HepG2 (cell line): ENCODE results near the gene SLC8A2. TPM values are rescaled to one million over a fixed set of nuclear protein-coding genes. Genes with fewer than 3 reads are reported as not detected.
A peak's percentile ranks its signal among the peaks of the same experiment; 100 is the strongest.

Source experiments
- ATAC-seq: fragments of 200-7000 bp; cut with Tn5 transposase; 3 replicates; pipeline ENCODE4 v1.9.1; 2020; ENCODE audit warnings: mild to moderate bottlenecking, moderate library complexity
- BruUV-seq: library from RNA; stranded (reverse); fragments of 400-500 nt; replicated peaks from 2 replicates; lab custom pipeline; 2021; lab: Mats Ljungman, UMichigan
- CTCF ChIA-PET: fragments of 300-600 bp; formaldehyde crosslinking; extraction: SDS; loops from one replicate; lab custom pipeline; 2021; ENCODE audit warnings: low total read pairs, inconsistent platforms, low intra/inter-chr PET ratio; lab: Yijun Ruan, JAX
- POLR2A ChIA-PET: fragments of 350-600 bp; sonication (Branson Sonifier 250); formaldehyde crosslinking; loops from one replicate; lab custom pipeline; 2020; ENCODE audit warnings: antibody characterized with exemption, inconsistent platforms; lab: Yijun Ruan, JAX
- DNase-seq: peaks from one replicate; pipeline ENCODE4 v3.0.0-alpha.2; 2015; ENCODE audit warnings: low spot score
- FAIRE-seq: peaks from 3 replicates; lab custom pipeline; 2011; peaks lifted over from hg19 to GRCh38; lab: Jason Lieb, UNC
- H2AFZ ChIP-seq: one replicate; pipeline ENCODE4 v1.6.1; 2011; ENCODE audit warnings: low read length, inconsistent platforms
- H3K27ac ChIP-seq: fragments of 300-600 bp; 3 replicates; pipeline ENCODE4 v1.8.0; 2011; ENCODE audit warnings: mixed run types, mild to moderate bottlenecking, mixed read lengths, low read length, inconsistent platforms; ENCODE audit not compliant: insufficient read depth; ENCODE audit errors: extremely low read length
- H3K27me3 ChIP-seq, 2 experiments: fragments of 200-600 bp in 1 of 2; 2 replicates in 1 of 2; 3 replicates in 1 of 2; pipeline versions ENCODE4 v1.6.0 to v1.8.0; 2011; ENCODE audit warnings: low read length in 2 of 2, mild to moderate bottlenecking in 2 of 2, moderate library complexity in 2 of 2, inconsistent platforms in 1 of 2; ENCODE audit not compliant: insufficient read depth in 2 of 2, control insufficient read depth in 1 of 2
- H3K36me3 ChIP-seq, 2 experiments: fragments of 200-600 bp in 1 of 2; replicated peaks in 1 of 2; 2 replicates in 1 of 2; 3 replicates in 1 of 2; pipeline versions ENCODE4 v1.5.1 to v1.8.0; 2011; ENCODE audit warnings: low read length in 2 of 2, inconsistent platforms in 1 of 2; ENCODE audit not compliant: insufficient read depth in 2 of 2, control insufficient read depth in 1 of 2
- H3K4me1 ChIP-seq: 2 replicates; pipeline ENCODE4 v1.5.1; 2012; ENCODE audit warnings: low read length, inconsistent platforms; ENCODE audit not compliant: insufficient read depth
- H3K4me2 ChIP-seq: 2 replicates; pipeline ENCODE4 v1.6.0; 2011; ENCODE audit warnings: low read depth, low read length, inconsistent platforms
- H3K4me3 ChIP-seq, 3 experiments: fragments of 200-600 bp in 1 of 3; sonication (generic), shearing (Covaris generic) in 1 of 3; replicated peaks in 1 of 3; 2 replicates each; pipeline ENCODE4 v1.5.1; 2011 to 2016; ENCODE audit warnings: low read length in 3 of 3, inconsistent platforms in 2 of 3, low read depth in 2 of 3, mild to moderate bottlenecking in 2 of 3, control low read depth in 1 of 3, mixed read lengths in 1 of 3; ENCODE audit not compliant: insufficient read depth in 1 of 3
- H3K79me2 ChIP-seq: one replicate; pipeline ENCODE4 v1.6.1; 2011; ENCODE audit warnings: low read length, inconsistent platforms; ENCODE audit not compliant: insufficient read depth
- H3K9ac ChIP-seq: 2 replicates; pipeline ENCODE4 v1.6.0; 2011; ENCODE audit warnings: mild to moderate bottlenecking, low read depth, low read length, inconsistent platforms; ENCODE audit not compliant: insufficient read depth
- H3K9me3 ChIP-seq: 2 replicates; pipeline ENCODE4 v1.5.1; 2012; ENCODE audit warnings: mild to moderate bottlenecking, low read length
- H4K20me1 ChIP-seq: 2 replicates; pipeline ENCODE4 v1.6.0; 2011; ENCODE audit warnings: inconsistent platforms, mild to moderate bottlenecking, low read length, moderate library complexity; ENCODE audit not compliant: insufficient read depth
- AGO1 ChIP-seq: fragments of 200-400 bp; formaldehyde crosslinking; IDR thresholded peaks from 2 replicates; pipeline ENCODE4 v1.6.1; 2017; ENCODE audit warnings: mild to moderate bottlenecking, low read depth, low read length, moderate library complexity; ENCODE audit not compliant: poor library complexity, severe bottlenecking
- AGO2 ChIP-seq: fragments of 200-400 bp; formaldehyde crosslinking; optimal IDR thresholded peaks from 2 replicates; pipeline ENCODE3; 2017; ENCODE audit warnings: mild to moderate bottlenecking, low read depth, low read length, moderate library complexity
- CSRNP1 ChIP-seq: sonication (generic); formaldehyde crosslinking; IDR thresholded peaks from 2 replicates; pipeline ENCODE4 v1.8.1; 2023; ENCODE audit warnings: mild to moderate bottlenecking, missing genetic modification reagents
- RORA ChIP-seq: sonication (generic); formaldehyde crosslinking; IDR thresholded peaks from 2 replicates; pipeline ENCODE4 v1.5.0; 2020; ENCODE audit warnings: mild to moderate bottlenecking, missing genetic modification reagents, moderate library complexity
- WGBS: methylation state at CpG from one replicate; pipeline ENCODE4 v1.1.6; 2017; ENCODE audit warnings: low lambda C conversion rate; 5-methylcytosine and 5-hydroxymethylcytosine counted together
- in situ Hi-C: cut with HindIII; loops from 2 replicates; pipeline ENCODE4 v1.10.0; 2017; ENCODE audit warnings: low pct_unique_long_range_greater_than_20kb; ENCODE audit not compliant: extremely low pct_ligation_motif_present
- intact Hi-C: fragments of 100-400 bp; cut with micrococcal nuclease; formaldehyde crosslinking; loops from one replicate; pipeline ENCODE4 v1.10.0; 2022; ENCODE audit not compliant: unreplicated experiment
- polyA plus RNA-seq, 8 experiments: library from polyadenylated mRNA; depleted of rRNA in 3 of 8; stranded (reverse) in 7 of 8; unstranded in 1 of 8; fragments of >200 nt; fragmentation: Illumina TruSeq in 4 of 8; extraction: Trizol in 4 of 8; gene quantifications; 2 replicates each; pipeline versions ENCODE4 v1.2.1 to v1.2.3, GENCODE V29; 2011 to 2016; ENCODE audit warnings: low read depth in 4 of 8, missing spikeins in 1 of 8, mixed read lengths in 1 of 8; ENCODE audit not compliant: insufficient read depth in 1 of 8
- total RNA-seq, 5 experiments: library from RNA; depleted of rRNA; stranded (reverse); fragments of >200 nt; fragmentation: Illumina TruSeq; extraction: Trizol; gene quantifications; 2 replicates each; pipeline ENCODE4 v1.2.3, GENCODE V29; 2016; ENCODE audit warnings: low read depth in 1 of 5
- TF ChIP-seq, protein P1 (sequence below): sonication (generic); formaldehyde crosslinking; IDR thresholded peaks from 2 replicates; pipeline ENCODE4 v1.4.0; 2020; ENCODE audit warnings: mild to moderate bottlenecking, missing genetic modification reagents

The SLC8A2 gene
- total and polyA plus RNA-seq, 2 of the 13 experiments (the other 11 are each of a cell fraction or from before 2014, with no cell fraction given), result 0.02 TPM; not detected in 1

DNA sequence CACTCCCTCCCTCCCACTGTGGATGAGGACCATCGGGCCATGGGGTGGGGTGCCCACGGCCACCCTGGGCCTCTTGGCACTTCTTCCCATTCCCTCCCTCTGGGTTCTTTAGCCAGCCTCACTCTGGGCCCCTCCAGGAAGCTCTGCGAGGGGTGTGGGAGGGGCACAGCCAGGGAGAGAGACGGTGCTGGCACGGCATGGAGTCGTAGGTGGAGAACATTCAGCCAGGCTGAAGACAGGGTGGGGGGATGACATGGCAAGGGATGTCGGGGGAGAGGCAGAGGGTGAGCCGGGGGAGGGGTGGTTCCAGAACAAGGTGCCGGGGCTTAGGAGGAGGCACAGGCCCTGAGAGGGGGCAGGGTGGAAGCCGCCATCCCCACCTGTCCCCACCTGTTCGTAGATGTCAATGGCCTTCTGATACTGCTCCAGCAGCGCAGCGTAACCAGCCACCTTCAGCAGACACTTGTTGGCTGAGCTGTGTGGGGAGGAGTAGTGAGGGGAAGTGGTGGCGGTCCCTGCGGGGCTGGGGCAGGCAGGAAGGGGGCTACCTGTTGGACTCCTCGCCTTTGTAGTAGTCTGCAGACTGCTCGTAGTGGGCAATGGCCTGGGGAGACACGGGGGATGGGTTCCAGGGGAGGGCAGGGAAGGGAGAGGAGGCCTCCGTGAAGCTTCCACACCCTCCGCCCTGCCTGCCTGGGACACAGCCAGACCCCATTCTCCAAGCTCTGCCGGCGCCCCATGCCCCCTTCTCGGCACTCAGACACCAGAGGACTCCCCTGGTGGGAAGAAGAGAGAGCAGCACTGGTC, 21.1 kb upstream of the SLC8A2 start:
- ChIA-PET CTCF (no interaction called here), POLR2A (no interaction called here)
- no peaks in the 10 kb centered on the region for H3K9me3 ChIP-seq
- in situ Hi-C loops (no loop called here), intact Hi-C loops (no loop called here)
- H4K20me1 ChIP-seq, result no peaks in the 10 kb centered on the region
- no peak overlapping the region for H2AFZ ChIP-seq
- FAIRE-seq (no peak), DNase-seq (no peak), ATAC-seq (no peak)
- no peaks in the 10 kb centered on the region for H3K79me2 ChIP-seq
- H3K4me3 ChIP-seq, result no peak overlapping the region
- TF ChIP-seq, protein P1, sequence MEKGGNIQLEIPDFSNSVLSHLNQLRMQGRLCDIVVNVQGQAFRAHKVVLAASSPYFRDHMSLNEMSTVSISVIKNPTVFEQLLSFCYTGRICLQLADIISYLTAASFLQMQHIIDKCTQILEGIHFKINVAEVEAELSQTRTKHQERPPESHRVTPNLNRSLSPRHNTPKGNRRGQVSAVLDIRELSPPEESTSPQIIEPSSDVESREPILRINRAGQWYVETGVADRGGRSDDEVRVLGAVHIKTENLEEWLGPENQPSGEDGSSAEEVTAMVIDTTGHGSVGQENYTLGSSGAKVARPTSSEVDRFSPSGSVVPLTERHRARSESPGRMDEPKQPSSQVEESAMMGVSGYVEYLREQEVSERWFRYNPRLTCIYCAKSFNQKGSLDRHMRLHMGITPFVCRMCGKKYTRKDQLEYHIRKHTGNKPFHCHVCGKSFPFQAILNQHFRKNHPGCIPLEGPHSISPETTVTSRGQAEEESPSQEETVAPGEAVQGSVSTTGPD (CRISPR knock-in tag), result no peak
- TF ChIP-seq RORA (CRISPR knock-in tag) (no peak), AGO1 (no peak)
- no TSS peak for BruUV-seq
- 92% methylated on average over 16 of the region's 23 CpGs for WGBS
- H3K4me1 ChIP-seq, result no peaks in the 10 kb centered on the region
- H3K4me2 ChIP-seq, result no peak overlapping the region
- peaks cover 19 to 22% of the 10 kb centered on the region in 2 experiments; a peak in 4 of 5 replicates for H3K36me3 ChIP-seq
- no peak overlapping the region for H3K9ac ChIP-seq
- H3K27me3 ChIP-seq, result no peaks in the 10 kb centered on the region
- H3K27ac ChIP-seq, result no peak overlapping the region

- Histone ChIP-seq H3K79me2 (no peaks in the 10 kb centered on the region), H3K4me1 (no peaks in the 10 kb centered on the region), H3K9ac (no peak overlapping the region), H4K20me1 (no peaks in the 10 kb centered on the region)
- no peak for FAIRE-seq
- no TSS peak for BruUV-seq
- intact Hi-C loops, result no loop called here
- TF ChIP-seq AGO2, result peak; percentile 64
- TF ChIP-seq CSRNP1 (CRISPR knock-in tag), result no peak
- TF ChIP-seq, all 625 proteins: peak for 1
- H3K27ac ChIP-seq, result no peak overlapping the region
- in situ Hi-C loops, result no loop called here
- CTCF ChIA-PET, result no interaction called here
- no peak overlapping the region for H2AFZ ChIP-seq
- peaks cover 19 to 22% of the 10 kb centered on the region in 2 experiments; a peak in 4 of 5 replicates for H3K36me3 ChIP-seq
- no peak overlapping the region for H3K4me3 ChIP-seq
- WGBS, result 91% methylated on average over 7 of the region's 14 CpGs
- ATAC-seq, result no peak
- POLR2A ChIA-PET, result no interaction called here
- no peaks in the 10 kb centered on the region for H3K9me3 ChIP-seq
- DNase-seq, result no peak
- no peaks in the 10 kb centered on the region for H3K27me3 ChIP-seq
- H3K4me2 ChIP-seq, result no peak overlapping the region
These were observed 20.4 kb upstream of the SLC8A2 start for GRCh38 chr19:47492137-47492533.
